HuH-7.5 (cell line): ENCODE results near the gene GULP1.
"Not testable (repeated sequence)": the region's sequence is repeated elsewhere in the genome, so short reads cannot be mapped to it uniquely, and the experiment has no call there.

Source experiments
- DNase-seq: peaks from one replicate; pipeline ENCODE4 v3.0.0; 2011; ENCODE audit warnings: low spot score

The GULP1 gene

GRCh38 chr2:188601927-188602326, 310.3 kb downstream of the GULP1 start:
- no peak for DNase-seq

GRCh38 chr2:188604579-188604978, 312.9 kb downstream of the GULP1 start:
- DNase-seq, result no peak

- not testable (repeated sequence) for DNase-seq
Measured at GRCh38 chr2:188605609-188606584, 314.2 kb downstream of the GULP1 start.

GRCh38 chr2:188606596-188606995, 314.9 kb downstream of the GULP1 start:
- DNase-seq, result not testable (repeated sequence)

- no peak for DNase-seq
Measured at GRCh38 chr2:188607501-188607900, 315.8 kb downstream of the GULP1 start.

GRCh38 chr2:188609321-188610049, 317.8 kb downstream of the GULP1 start:
- no peak for DNase-seq

GRCh38 chr2:188610050-188610444, 318.4 kb downstream of the GULP1 start:
- no peak for DNase-seq

GRCh38 chr2:188610827-188611226, 319.2 kb downstream of the GULP1 start:
- DNase-seq, result no peak

GRCh38 chr2:188619146-188619545, 327.5 kb downstream of the GULP1 start:
- DNase-seq, result no peak

GRCh38 chr2:188620916-188621315, 329.2 kb downstream of the GULP1 start:
- no peak for DNase-seq

- no peak for DNase-seq
Measured at GRCh38 chr2:188622601-188623260, 331.1 kb downstream of the GULP1 start.

GRCh38 chr2:188623995-188624643, 332.4 kb downstream of the GULP1 start:
- DNase-seq, result no peak

GRCh38 chr2:188627471-188627870, 335.8 kb downstream of the GULP1 start:
- no peak for DNase-seq

GRCh38 chr2:188628989-188629752, 337.5 kb downstream of the GULP1 start:
- no peak for DNase-seq

GRCh38 chr2:188629753-188630527, 338.3 kb downstream of the GULP1 start:
- no peak for DNase-seq

GRCh38 chr2:188631037-188631809, 339.5 kb downstream of the GULP1 start:
- DNase-seq, result no peak

- DNase-seq, result no peak
Measured at GRCh38 chr2:188634656-188635055, 343.0 kb downstream of the GULP1 start.
